NOMO-1 treated with dmso at 0.1 percent for 144 hours (cell line): Measurements from ENCODE around the gene C1orf105.

Experiments used
- DNase-seq: peaks from one replicate; lab custom pipeline; 2025; ENCODE audit not compliant: unreplicated experiment; lab: John Stamatoyannopoulos, UW

C1orf105 gene

DNA sequence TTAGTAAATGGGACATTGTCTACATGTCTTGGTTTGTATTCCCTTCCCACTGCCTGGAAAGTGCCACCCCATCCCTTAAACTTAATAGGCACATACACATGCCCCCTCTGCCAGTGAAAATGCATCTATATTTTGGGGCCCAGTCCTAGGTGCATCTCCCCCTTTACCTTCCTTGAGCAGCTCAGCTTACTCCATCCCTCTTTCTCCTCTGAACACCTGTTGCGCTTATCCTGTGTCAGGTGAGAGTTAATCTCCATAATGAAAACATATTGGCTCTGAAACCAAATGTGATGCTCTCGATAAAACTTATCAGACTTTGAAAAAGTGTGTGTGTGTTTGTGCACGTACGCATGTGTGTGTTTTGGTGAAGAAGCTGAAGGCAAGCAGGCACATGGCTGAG lies 97.1 kb downstream of the C1orf105 start:
- no peak for DNase-seq
